OCI-LY1 (cell line): ENCODE results near the gene ZNF705A.
"Not testable (repeated sequence)": the region's sequence is repeated elsewhere in the genome, so short reads cannot be mapped to it uniquely, and the experiment has no call there.

Experiments
- H2AFZ ChIP-seq: fragments of 200-600 bp; sonication (generic), shearing (Covaris generic); 2 replicates; pipeline ENCODE4 v1.6.0; 2014; ENCODE audit warnings: antibody characterized with exemption, mild to moderate bottlenecking, low read length
- H3F3A ChIP-seq: fragments of 200-600 bp; sonication (generic), shearing (Covaris generic); 2 replicates; pipeline ENCODE4 v1.6.0; 2014; ENCODE audit warnings: mild to moderate bottlenecking, antibody characterized with exemption, low read length, moderate library complexity; ENCODE audit not compliant: insufficient read depth
- H3K27ac ChIP-seq: fragments of 200-600 bp; sonication (generic); 2 replicates; pipeline ENCODE4 v1.5.1; 2014; ENCODE audit warnings: low read length, mixed run types, mild to moderate bottlenecking, low read depth; ENCODE audit not compliant: poor library complexity, severe bottlenecking
- H3K27me3 ChIP-seq: fragments of 200-600 bp; sonication (generic); 2 replicates; pipeline ENCODE4 v1.6.0; 2014; ENCODE audit warnings: antibody characterized with exemption, mild to moderate bottlenecking, low read length, moderate library complexity; ENCODE audit not compliant: insufficient read depth
- H3K36me3 ChIP-seq: fragments of 200-600 bp; sonication (generic); 2 replicates; pipeline ENCODE4 v1.6.1; 2014; ENCODE audit warnings: mild to moderate bottlenecking, antibody characterized with exemption, low read length, moderate library complexity, mixed read lengths; ENCODE audit not compliant: insufficient read depth
- H3K4me1 ChIP-seq: fragments of 200-600 bp; sonication (generic); 2 replicates; pipeline ENCODE4 v1.5.1; 2014; ENCODE audit warnings: mild to moderate bottlenecking, low read length, moderate library complexity; ENCODE audit not compliant: insufficient read depth, severe bottlenecking
- H3K4me2 ChIP-seq: fragments of 200-600 bp; sonication (generic), shearing (Covaris generic); 2 replicates; pipeline ENCODE4 v1.6.1; 2014; ENCODE audit warnings: low read length
- H3K4me3 ChIP-seq: fragments of 200-600 bp; sonication (generic); 2 replicates; pipeline ENCODE4 v1.5.1; 2014; ENCODE audit warnings: low read length, low read depth, mild to moderate bottlenecking, mixed read lengths; ENCODE audit not compliant: poor library complexity, severe bottlenecking
- H3K79me2 ChIP-seq: fragments of 200-600 bp; shearing (Covaris generic); 2 replicates; pipeline ENCODE4 v1.6.1; 2016; ENCODE audit warnings: mixed run types, low read length, mixed read lengths; ENCODE audit not compliant: insufficient read depth
- H3K9ac ChIP-seq: fragments of 200-600 bp; sonication (generic), shearing (Covaris generic); 2 replicates; pipeline ENCODE4 v1.6.1; 2014; ENCODE audit warnings: mild to moderate bottlenecking, low read length, mixed read lengths
- H3K9me2 ChIP-seq: fragments of 200-600 bp; sonication (generic), shearing (Covaris generic); 2 replicates; pipeline ENCODE4 v1.6.1; 2014; ENCODE audit warnings: low read depth, mild to moderate bottlenecking, low read length, mixed read lengths
- H3K9me3 ChIP-seq: fragments of 200-600 bp; shearing (Covaris generic); 2 replicates; pipeline ENCODE4 v1.6.1; 2014; ENCODE audit warnings: low read length, mixed read lengths
- H4K20me1 ChIP-seq: fragments of 200-600 bp; sonication (generic), shearing (Covaris generic); 2 replicates; pipeline ENCODE4 v1.6.0; 2016; ENCODE audit warnings: mild to moderate bottlenecking, low read length; ENCODE audit not compliant: insufficient read depth
- EZH2 ChIP-seq: fragments of 200-600 bp; sonication (generic), shearing (Covaris generic); IDR thresholded peaks from 2 replicates; pipeline ENCODE4 v1.8.0; 2017; ENCODE audit warnings: borderline replicate concordance, mixed run types, mild to moderate bottlenecking, antibody characterized with exemption, low read length, moderate library complexity, mixed read lengths
- TF ChIP-seq, protein P1 (sequence below): fragments of 200-600 bp; sonication (generic), shearing (Covaris generic); IDR thresholded peaks from 2 replicates; pipeline ENCODE4 v1.5.1; 2017; ENCODE audit warnings: mild to moderate bottlenecking, antibody characterized with exemption, low read length, moderate library complexity, mixed read lengths

ZNF705A gene

GRCh38 chr12:8123124-8123912 is 33.5 kb upstream of the ZNF705A start, which contains the start of gene CLEC4A:
TSS of gene CLEC4A (plus strand) at chr12:8123617. CDS start at chr12:8123879, 262 bp downstream.
- no peaks in the 10 kb centered on the region for H3K4me1 ChIP-seq
- H3K9me2 ChIP-seq, result no peaks in the 10 kb centered on the region
- no peak within 1 kb of the TSS for H3K4me3 ChIP-seq
- no peaks in the 10 kb centered on the region for H4K20me1 ChIP-seq
- no peaks in the 10 kb centered on the region for H3K9me3 ChIP-seq
- H3K9ac ChIP-seq, result no peak within 1 kb of the TSS
- H3K4me2 ChIP-seq, result no peak within 1 kb of the TSS
- no peaks in the 10 kb centered on the region; the same call in 1 of the 2 replicates for H3F3A ChIP-seq
- no peak within 1 kb of the TSS for H3K27ac ChIP-seq
- no peaks in the 10 kb centered on the region for H3K36me3 ChIP-seq
- H3K27me3 ChIP-seq, result no peaks in the 10 kb centered on the region
- H2AFZ ChIP-seq, result no peak within 1 kb of the TSS
- no peak for TF ChIP-seq EZH2
- TF ChIP-seq, protein P1, sequence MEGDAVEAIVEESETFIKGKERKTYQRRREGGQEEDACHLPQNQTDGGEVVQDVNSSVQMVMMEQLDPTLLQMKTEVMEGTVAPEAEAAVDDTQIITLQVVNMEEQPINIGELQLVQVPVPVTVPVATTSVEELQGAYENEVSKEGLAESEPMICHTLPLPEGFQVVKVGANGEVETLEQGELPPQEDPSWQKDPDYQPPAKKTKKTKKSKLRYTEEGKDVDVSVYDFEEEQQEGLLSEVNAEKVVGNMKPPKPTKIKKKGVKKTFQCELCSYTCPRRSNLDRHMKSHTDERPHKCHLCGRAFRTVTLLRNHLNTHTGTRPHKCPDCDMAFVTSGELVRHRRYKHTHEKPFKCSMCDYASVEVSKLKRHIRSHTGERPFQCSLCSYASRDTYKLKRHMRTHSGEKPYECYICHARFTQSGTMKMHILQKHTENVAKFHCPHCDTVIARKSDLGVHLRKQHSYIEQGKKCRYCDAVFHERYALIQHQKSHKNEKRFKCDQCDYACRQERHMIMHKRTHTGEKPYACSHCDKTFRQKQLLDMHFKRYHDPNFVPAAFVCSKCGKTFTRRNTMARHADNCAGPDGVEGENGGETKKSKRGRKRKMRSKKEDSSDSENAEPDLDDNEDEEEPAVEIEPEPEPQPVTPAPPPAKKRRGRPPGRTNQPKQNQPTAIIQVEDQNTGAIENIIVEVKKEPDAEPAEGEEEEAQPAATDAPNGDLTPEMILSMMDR, result no peak
- no peaks in the 10 kb centered on the region for H3K79me2 ChIP-seq

GRCh38 chr12:8127138-8127537 is 29.7 kb upstream of the ZNF705A start:
- H3K4me2 ChIP-seq, result no peak overlapping the region
- no peaks in the 10 kb centered on the region for H3K79me2 ChIP-seq
- no peak for TF ChIP-seq EZH2
- TF ChIP-seq, protein P1, result no peak
- H3K4me3 ChIP-seq, result no peak overlapping the region
- no peaks in the 10 kb centered on the region for H3K9me3 ChIP-seq
- no peak overlapping the region for H3K9ac ChIP-seq
- no peaks in the 10 kb centered on the region for H3K27me3 ChIP-seq
- no peaks in the 10 kb centered on the region for H3K4me1 ChIP-seq
- no peaks in the 10 kb centered on the region for H3K9me2 ChIP-seq
- no peak overlapping the region for H3K27ac ChIP-seq
- H3K36me3 ChIP-seq, result no peaks in the 10 kb centered on the region
- H4K20me1 ChIP-seq, result no peaks in the 10 kb centered on the region
- no peaks in the 10 kb centered on the region; the same call in 1 of the 2 replicates for H3F3A ChIP-seq
- H2AFZ ChIP-seq, result no peak overlapping the region

- not testable (repeated sequence) for H3K9me2 ChIP-seq, H4K20me1 ChIP-seq, H3K27me3 ChIP-seq, H3K4me2 ChIP-seq, H3K27ac ChIP-seq, H3K9ac ChIP-seq, H3K79me2 ChIP-seq, H3K4me3 ChIP-seq, H3K9me3 ChIP-seq, H2AFZ ChIP-seq, H3K4me1 ChIP-seq, H3F3A ChIP-seq, H3K36me3 ChIP-seq
These were observed 23.0 kb upstream of the ZNF705A start for GRCh38 chr12:8133636-8134397.

DNA sequence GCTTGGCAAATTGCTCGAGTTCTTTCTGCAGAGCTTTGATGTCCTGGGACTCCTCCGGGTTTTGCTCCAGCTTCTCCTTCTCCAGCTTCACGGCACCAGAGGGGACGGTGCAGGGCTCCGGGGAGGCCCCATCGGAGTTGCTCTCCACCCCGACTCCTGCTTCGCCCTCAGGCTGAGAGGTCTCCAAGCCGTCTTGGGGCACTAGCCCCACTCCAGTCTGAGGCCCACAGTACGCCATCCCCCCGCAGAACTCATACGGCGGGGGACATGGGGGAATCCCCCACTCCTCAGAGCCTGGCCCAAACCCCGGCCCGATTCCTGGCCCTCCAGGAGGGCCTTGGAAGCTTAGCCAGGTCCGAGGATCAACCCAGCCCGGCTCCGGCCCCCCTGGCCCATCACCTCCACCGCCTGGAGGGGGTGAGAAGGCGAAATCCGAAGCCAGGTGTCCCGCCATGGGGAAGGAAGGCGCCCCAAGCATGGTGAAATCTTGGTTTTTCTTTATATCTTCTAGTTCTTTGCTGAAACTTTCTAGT is 22.4 kb upstream of the ZNF705A start:
- not testable (repeated sequence) for H3K79me2 ChIP-seq, H3F3A ChIP-seq, H3K36me3 ChIP-seq, H4K20me1 ChIP-seq, H3K4me2 ChIP-seq, H3K4me1 ChIP-seq, H3K9ac ChIP-seq, H3K9me3 ChIP-seq, H3K9me2 ChIP-seq, H2AFZ ChIP-seq, H3K27ac ChIP-seq, H3K27me3 ChIP-seq, H3K4me3 ChIP-seq

- not testable (repeated sequence) for H3K36me3 ChIP-seq, H3K4me3 ChIP-seq, H3K4me2 ChIP-seq, H3K4me1 ChIP-seq, H2AFZ ChIP-seq, H3K9me2 ChIP-seq, H3F3A ChIP-seq, H3K9me3 ChIP-seq, H3K79me2 ChIP-seq, H3K9ac ChIP-seq, H4K20me1 ChIP-seq, H3K27me3 ChIP-seq, H3K27ac ChIP-seq
These were observed 15.2 kb upstream of the ZNF705A start for GRCh38 chr12:8141647-8142046.
